Activated CD4-positive, CD25-positive, alpha-beta regulatory T cell treated with anti-CD3 and anti-CD28 coated beads, Interleukin-2, amount 50 U/mL, for 16 hours (primary cell): ENCODE data around the gene GJB4.
"Not testable (repeated sequence)": the region's sequence is repeated elsewhere in the genome, so short reads cannot be mapped to it uniquely, and the experiment has no call there.

Experiments
- DNase-seq: peaks from one replicate; pipeline ENCODE4 v3.0.0-alpha.2; 2020; ENCODE audit warnings: low read depth, low spot score

GJB4 gene

DNA sequence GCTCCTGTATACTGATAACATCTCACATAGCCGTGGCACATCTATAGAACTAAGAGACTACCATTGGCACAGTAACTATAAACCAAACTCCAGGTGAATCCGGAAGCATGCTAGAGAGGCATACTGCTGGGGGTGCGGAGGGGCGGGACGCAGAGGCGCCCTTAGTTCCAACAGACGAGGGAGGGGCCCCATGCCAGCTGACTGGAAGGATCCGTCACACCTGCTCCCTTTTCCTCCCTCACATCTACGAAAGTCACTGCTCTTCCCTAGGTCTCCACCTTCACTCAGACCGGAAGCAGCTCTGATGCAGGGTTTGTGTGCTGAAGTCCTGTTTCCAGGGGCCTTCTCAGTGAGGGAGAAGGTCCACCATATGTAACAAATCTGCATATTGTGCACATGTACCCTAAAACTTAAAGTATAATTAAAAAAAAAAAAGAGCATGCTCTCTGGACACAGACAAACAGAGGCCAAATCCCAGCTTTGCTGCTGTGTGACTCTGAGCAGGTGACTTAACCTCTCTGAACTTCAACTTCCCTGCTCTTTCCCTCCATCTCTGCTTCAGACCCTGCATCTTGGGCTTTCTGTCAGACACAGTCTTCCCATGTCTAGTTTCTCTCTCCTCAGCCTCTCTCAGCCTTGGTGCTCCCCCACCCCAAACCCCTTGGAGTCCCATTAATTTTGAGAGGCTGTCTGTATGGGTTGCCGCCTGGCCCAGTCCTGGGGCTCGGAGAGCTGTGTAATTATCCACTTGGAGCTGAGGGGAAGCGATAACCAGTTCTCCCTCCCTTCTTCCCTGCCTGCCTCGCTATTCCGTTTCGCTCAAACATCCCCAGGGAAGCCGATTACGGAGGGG, 12.5 kb upstream of the GJB4 start:
- no peak for DNase-seq

- DNase-seq, result no peak
Measured at GRCh38 chr1:34747638-34747941, 11.9 kb upstream of the GJB4 start.

GRCh38 chr1:34749992-34750391, 9.5 kb upstream of the GJB4 start:
- no peak for DNase-seq

DNA sequence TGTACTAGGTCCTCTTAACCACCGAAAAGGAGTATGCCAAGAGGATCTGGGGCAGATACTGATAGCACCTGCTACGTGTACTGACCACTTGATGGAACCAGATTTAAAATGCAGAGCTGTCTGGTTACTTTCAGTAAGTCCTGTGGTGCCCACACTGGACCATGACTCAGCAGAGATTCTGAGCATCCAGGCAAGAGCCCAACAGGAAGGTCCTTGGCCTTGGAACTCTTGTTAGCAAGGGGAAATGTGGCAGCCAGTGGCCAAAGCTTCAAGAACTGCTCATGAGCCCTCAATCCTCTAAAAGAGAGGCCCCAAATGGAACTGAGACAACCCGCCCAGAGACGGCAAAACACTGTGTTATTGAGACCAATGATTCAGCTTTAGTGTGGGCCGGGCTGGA, 8.9 kb upstream of the GJB4 start:
- DNase-seq, result no peak

DNA sequence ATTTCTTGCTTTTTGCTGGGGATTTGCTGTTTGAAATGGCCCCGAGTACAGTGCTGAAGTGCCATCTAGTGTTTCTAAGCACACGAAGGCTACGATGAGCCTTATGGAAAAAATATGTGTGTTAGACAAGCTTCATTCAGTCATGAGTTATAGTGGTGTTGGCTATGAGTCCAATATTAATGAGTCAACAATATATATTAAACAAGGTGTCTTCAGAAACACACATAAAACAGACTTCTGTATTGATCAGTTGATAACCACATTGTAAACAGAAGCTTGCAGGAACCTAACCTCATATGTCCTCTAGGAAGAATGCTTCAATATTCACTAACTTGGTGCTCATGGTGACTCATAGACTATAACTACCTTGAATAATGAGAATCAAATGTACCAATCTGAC, 6.4 kb upstream of the GJB4 start:
- no peak for DNase-seq

DNA sequence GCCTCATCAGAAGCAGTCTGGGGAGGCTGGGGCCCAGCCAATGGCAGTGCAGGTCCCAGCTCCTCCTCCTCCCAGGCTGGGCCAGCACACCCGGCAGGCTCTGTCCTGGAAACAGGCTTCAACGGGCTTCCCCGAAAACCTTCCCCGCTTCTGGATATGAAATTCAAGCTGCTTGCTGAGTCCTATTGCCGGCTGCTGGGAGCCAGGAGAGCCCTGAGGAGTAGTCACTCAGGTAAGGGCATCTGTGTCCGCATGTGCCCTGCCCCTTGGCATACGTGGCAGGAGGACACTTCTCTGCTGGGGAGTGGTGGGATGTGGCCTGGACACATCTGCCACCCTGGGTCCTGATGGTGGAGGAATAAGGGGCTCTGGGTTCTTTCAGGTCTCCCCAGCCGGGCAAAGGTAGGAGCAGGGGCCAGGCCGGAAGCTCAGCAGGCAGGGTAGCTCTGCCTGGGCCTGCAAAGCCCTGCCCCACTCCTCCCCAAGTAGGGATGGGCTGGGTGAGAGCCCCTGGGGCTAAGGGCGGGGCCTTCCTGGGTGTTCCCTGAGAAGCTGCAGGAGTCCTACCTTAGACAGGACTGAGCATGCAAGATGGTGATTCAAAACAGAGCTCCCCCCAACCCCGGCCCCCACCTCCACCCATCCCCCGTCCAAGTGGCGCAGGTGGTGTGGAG, 4.4 kb upstream of the GJB4 start, which contains the start of gene GJB5:
TSS of gene GJB5 (plus strand) at position 84 of the 674 bp plus-strand sequence. CDS start 2,284 bp downstream, outside the sequence.
- DNase-seq, result no peak

DNA sequence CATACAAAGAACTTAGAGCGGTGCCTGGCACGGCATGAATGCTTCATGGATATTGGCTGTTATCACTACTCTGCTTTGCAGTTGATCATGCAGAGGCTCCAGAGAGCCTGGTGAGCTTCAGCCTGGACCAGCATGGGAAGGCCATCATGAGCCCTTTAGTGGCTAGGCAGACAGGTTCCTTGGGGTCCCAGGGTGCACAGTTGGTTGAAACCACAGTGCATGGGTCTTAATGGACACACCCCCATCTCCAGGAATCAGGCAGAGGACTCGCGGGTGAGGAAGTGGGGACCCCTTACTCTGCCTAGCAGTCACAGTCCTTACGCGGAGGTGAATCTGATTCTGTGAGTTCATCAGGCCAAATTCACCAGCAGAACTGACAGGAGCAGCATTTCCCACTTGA, 3.6 kb upstream of the GJB4 start:
- no peak for DNase-seq

- no peak for DNase-seq
Measured at GRCh38 chr1:34757386-34757785, 2.2 kb upstream of the GJB4 start.

DNA sequence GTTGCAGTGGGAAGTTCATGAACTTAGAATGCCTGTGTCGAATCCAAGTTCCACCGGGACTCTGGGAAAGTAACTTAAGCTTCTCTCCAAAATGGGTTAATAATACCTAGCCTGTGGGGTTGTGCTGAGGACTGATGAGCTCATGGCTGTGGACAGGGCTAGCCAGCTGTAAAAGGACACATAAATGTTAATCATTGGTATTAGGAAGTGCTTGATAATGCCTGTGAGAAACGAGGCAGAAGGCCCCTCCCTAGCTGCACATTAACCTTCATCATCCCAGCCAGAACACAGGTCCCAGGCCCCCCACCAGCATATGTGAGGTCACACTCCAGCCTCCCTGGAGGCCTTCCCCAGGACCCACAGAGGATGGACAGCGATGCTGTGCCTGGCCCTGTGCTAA, 789 bp upstream of the GJB4 start:
- DNase-seq, result no peak

DNA sequence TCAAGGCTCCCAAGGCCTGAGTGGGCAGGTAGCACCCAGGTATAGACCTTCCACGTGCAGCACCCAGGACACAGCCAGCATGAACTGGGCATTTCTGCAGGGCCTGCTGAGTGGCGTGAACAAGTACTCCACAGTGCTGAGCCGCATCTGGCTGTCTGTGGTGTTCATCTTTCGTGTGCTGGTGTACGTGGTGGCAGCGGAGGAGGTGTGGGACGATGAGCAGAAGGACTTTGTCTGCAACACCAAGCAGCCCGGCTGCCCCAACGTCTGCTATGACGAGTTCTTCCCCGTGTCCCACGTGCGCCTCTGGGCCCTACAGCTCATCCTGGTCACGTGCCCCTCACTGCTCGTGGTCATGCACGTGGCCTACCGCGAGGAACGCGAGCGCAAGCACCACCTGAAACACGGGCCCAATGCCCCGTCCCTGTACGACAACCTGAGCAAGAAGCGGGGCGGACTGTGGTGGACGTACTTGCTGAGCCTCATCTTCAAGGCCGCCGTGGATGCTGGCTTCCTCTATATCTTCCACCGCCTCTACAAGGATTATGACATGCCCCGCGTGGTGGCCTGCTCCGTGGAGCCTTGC, 1.7 kb downstream of the GJB4 start:
- no peak for DNase-seq

DNA sequence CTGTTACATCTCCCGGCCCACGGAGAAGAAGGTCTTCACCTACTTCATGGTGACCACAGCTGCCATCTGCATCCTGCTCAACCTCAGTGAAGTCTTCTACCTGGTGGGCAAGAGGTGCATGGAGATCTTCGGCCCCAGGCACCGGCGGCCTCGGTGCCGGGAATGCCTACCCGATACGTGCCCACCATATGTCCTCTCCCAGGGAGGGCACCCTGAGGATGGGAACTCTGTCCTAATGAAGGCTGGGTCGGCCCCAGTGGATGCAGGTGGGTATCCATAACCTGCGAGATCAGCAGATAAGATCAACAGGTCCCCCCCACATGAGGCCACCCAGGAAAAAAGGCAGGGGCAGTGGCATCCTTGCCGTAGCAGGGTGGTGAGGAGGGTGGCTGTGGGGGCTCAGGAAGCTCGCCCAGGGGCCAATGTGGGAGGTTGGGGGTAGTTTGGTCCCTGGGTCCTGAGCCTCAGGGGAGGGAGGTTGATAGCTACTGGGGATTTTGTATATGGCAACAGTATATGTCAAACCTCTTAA, 2.3 kb downstream of the GJB4 start:
- no peak for DNase-seq

DNA sequence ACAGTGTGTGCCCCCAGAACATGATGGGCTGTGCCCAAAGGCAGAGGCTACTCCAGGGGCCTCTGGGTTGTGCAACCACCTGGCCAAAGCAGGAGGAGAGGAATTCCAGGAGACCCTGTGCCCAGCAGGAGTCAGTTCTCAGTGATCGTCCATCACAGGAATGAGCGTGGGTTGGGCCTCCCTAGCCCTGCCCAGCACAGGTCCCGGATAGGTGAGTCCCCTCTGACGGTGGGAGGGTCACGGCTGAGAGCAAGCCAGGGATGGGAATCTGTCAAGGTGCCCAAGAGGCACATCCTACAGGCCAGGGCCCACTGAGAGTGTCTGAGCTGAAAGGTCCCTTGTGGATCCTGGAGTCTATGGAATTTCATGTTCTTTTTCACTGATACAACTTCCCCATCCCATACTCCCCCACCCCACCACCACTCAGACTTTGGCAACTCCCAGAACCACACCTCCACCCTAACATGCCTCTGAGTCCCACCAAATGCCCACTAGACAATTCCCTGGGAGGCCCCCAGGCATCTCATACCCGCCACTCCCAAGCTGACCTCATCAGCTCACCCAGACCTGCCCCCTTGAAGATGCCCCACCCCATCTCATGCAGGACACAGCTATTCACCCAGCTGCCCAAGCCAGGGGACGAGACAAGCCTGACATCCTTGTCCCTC, 3.1 kb downstream of the GJB4 start:
- DNase-seq, result no peak

GRCh38 chr1:34763142-34763781, 3.7 kb downstream of the GJB4 start:
- DNase-seq, result no peak

DNA sequence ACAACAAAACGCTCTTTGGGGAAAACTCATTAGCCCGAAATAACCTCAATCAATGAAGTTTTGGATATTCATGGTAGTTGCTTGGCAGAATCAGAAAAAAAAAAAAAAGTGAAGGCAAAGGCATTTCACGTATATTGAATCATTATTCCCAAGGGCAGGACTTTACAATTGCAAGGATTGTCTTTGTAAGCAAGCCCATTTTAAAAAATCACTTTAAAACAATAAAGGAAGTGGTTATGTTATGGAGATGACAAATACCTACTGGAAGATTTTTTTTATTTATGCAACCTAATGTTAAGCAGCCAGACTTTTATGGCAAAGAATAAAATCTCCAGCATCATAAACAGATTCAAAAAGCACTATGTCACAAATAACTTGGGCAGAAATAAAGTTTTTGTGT, 9.3 kb downstream of the GJB4 start:
- no peak for DNase-seq

- no peak for DNase-seq
Measured at GRCh38 chr1:34770891-34771504, 11.5 kb downstream of the GJB4 start.

DNA sequence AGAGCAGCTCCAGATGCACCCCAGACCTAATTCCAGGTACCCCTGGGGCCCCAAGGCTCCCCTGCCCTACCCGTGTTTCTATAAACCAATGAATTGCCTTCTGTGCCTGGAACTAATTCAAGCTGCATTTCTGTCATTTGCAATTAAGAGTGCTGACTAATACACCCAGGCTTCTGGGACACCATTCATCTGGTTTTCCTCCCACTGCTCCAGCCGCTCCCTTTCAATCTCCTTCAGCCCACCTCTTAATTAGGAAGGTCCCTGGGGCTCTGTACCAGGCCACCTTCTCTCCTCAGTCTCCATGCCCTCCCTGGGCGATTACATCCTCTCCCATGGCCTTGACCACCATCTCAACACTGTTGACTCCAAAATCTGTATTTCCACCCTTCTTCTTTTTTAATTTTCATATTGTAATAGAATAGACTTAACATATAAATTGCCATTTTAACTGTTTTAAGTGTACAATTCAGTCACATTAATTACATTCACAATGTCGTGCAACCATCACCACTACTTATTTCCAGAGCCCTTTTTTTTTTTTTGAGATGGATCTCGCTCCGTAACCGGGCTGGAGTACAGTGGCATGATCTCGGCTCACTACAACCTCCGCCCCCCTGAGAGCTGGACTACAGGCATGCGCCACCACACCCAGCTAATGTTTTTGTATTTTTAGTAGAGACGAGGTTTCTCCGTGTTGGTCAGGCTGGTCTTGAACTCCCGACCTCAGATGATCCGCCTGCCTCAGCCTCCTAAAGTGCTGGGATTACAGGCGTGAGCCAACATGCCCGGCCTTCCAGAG, 12.2 kb downstream of the GJB4 start:
- DNase-seq, result no peak

- DNase-seq, result not testable (repeated sequence)
Measured at GRCh38 chr1:34773114-34773513, 13.6 kb downstream of the GJB4 start.

DNA sequence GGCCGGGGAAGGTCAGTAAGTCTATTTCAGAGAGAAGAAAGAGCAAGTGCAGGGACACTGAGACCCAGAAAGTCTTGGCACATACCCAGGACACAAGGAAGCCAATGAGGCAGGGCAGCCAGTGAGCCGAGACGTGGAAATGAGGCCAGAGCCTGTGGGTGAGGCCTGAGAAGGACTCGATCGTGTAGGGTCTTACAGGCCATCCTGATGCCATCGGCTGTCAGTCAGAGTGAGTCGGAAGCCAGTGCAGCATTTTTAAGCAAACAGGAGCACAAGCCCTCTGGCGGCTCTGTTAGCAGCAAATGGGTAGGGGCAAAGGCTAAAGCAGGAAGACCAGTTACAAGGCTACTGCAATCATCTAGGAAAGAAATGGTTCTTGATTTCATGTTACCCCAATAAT, 15.4 kb downstream of the GJB4 start:
- no peak for DNase-seq

GRCh38 chr1:34776911-34777310, 17.4 kb downstream of the GJB4 start:
- DNase-seq, result no peak
